ENCODE data around the gene GRP.

DNA sequence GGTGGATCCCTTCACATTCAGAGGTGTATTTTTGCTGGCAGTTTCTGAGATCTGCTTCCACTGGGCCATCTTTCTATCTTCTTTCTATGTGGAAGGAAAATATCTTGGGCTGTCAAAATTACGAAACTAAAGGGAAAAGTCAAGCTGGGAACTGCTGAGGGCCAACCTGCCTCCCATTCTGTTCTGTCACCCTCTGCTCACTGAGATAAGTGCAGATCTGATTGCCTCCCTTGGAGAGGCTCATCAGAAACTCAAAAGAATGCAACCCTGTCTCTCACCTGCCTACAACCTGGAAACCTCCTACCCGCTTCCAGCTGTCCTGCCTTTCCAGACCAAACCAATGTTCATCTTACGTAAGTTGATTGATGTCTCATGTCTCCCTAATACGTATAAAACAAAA, 26.8 kb downstream of the GRP start:
- TF ChIP-seq, protein P1, sequence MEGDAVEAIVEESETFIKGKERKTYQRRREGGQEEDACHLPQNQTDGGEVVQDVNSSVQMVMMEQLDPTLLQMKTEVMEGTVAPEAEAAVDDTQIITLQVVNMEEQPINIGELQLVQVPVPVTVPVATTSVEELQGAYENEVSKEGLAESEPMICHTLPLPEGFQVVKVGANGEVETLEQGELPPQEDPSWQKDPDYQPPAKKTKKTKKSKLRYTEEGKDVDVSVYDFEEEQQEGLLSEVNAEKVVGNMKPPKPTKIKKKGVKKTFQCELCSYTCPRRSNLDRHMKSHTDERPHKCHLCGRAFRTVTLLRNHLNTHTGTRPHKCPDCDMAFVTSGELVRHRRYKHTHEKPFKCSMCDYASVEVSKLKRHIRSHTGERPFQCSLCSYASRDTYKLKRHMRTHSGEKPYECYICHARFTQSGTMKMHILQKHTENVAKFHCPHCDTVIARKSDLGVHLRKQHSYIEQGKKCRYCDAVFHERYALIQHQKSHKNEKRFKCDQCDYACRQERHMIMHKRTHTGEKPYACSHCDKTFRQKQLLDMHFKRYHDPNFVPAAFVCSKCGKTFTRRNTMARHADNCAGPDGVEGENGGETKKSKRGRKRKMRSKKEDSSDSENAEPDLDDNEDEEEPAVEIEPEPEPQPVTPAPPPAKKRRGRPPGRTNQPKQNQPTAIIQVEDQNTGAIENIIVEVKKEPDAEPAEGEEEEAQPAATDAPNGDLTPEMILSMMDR (IDR thresholded peaks at IDR 0.05; ENCODE audit: low read depth, low read length, poor library complexity, severe bottlenecking) = no peak
- no peak for TF ChIP-seq EZH2phosphoT487 (IDR thresholded peaks at IDR 0.05; ENCODE audit: borderline replicate concordance, low read length)
